ENCODE results near the gene TFB2M. TPM values are rescaled to one million over a fixed set of nuclear protein-coding genes. Genes with fewer than 3 reads are reported as not detected.

TFB2M gene
- total and polyA plus RNA-seq, 2 donors (not counting 1 experiment from before 2014, with no cell fraction given) = 8.8 to 11.6 TPM

DNA sequence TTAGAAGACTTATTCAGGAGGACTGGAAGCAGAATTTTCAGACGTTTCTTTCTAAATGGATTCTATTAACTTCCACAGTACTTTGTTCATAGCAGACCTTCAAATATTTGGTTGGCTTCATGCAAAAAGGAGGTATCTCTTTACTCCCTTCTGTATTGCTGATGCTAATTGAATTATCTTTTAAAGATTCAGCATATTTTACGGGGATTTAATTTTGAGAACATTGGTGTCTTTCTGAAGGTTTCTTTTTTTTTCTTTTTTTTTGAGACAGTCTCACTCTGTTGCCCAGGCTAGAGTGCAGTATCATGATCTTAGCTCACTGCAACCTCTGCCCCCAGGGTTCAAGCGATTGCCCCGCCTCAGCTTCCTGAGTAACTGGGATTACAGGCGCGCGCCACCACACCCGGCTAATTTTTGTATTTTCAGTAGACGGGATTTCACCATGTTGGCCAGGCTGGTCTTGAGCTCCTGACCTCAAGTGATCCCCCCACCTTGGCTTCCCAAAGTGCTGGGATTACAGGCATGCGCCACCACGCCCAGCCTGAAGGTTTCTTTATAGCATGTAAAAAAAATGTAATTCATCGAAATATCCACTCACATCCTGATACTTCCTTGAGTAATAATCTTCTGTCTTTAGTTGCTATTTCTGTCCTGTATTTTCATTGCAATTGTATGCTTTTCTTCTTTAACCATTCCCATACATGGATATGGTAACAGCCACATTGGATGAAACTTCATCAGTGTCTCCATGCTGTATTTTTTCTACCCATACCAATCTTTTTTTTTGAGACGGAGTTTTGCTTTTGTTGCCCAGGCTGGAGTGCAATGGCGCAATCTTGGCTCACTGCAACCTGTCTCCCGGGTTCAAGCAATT is 14.7 kb upstream of the TFB2M start:
- CTCF ChIA-PET = interaction anchor here (1.7 kb wide), 1 partner anchor 83 kb away, joined by 4 read pairs; no protein-coding TSS in a partner anchor
- Histone ChIP-seq H3K27ac (ENCODE audit: low read length in 2 of 2) (peak overlapping the region in 1 of 2 donors; percentile 71), H3K79me2 (ENCODE audit: control insufficient read depth, insufficient read depth, low read length) (peaks cover 98% of the 10 kb centered on the region), H4K20me1 (ENCODE audit: control insufficient read depth, insufficient read depth, low read length, poor library complexity, severe bottlenecking) (peaks cover 57% of the 10 kb centered on the region), H3K9me3 (ENCODE audit: control extremely low read depth in 1 of 3, control insufficient read depth in 2 of 3, insufficient read depth in 1 of 3, low read length in 2 of 3) (no peaks in the 10 kb centered on the region), H2AFZ (ENCODE audit: insufficient read depth, low read depth, low read length, poor library complexity, severe bottlenecking) (no peak overlapping the region), H3K36me3 (replicated peaks in 1 of 2; ENCODE audit: control extremely low read depth in 1 of 2, control insufficient read depth in 1 of 2, extremely low read depth in 1 of 2, insufficient read depth in 2 of 2, low read length in 1 of 2) (peaks cover 0 to 12% of the 10 kb centered on the region in 2 experiments), H3K4me3 (ENCODE audit: control extremely low read depth in 1 of 5, extremely low read depth in 1 of 5, insufficient read depth in 1 of 5, low read depth in 2 of 5, low read length in 4 of 5) (no peak overlapping the region), H3K4me2 (replicated peaks; ENCODE audit: low read depth, low read length, poor library complexity, severe bottlenecking) (peak overlapping the region; percentile 40), H3K27me3 (replicated peaks in 1 of 4; ENCODE audit: control extremely low read depth in 1 of 4, control insufficient read depth in 3 of 4, insufficient read depth in 4 of 4, low read length in 3 of 4) (no peaks in the 10 kb centered on the region), H3K9ac (ENCODE audit: low read length) (no peak overlapping the region), H3K4me1 (ENCODE audit: control insufficient read depth in 2 of 2, insufficient read depth in 2 of 2, low read length in 2 of 2) (peaks cover 34 to 40% of the 10 kb centered on the region in 2 donors)
- ATAC-seq (ENCODE audit: low read depth) = no peak
- POLR2A ChIA-PET = no interaction called here
- DNase-seq = no peak
- Mint-ChIP-seq H3K9me3 (ENCODE audit: insufficient read depth) (no peaks in the 10 kb centered on the region), H3K27ac (no peak overlapping the region), H3K27me3 (no peaks in the 10 kb centered on the region), H3K4me1 (peaks cover 48% of the 10 kb centered on the region), H3K4me3 (no peak overlapping the region)
- TF ChIP-seq EZH2 (IDR thresholded peaks at IDR 0.05; ENCODE audit: borderline replicate concordance, insufficient read depth, low read depth, low read length, poor library complexity, severe bottlenecking) = no peak
- TF ChIP-seq, protein P1, sequence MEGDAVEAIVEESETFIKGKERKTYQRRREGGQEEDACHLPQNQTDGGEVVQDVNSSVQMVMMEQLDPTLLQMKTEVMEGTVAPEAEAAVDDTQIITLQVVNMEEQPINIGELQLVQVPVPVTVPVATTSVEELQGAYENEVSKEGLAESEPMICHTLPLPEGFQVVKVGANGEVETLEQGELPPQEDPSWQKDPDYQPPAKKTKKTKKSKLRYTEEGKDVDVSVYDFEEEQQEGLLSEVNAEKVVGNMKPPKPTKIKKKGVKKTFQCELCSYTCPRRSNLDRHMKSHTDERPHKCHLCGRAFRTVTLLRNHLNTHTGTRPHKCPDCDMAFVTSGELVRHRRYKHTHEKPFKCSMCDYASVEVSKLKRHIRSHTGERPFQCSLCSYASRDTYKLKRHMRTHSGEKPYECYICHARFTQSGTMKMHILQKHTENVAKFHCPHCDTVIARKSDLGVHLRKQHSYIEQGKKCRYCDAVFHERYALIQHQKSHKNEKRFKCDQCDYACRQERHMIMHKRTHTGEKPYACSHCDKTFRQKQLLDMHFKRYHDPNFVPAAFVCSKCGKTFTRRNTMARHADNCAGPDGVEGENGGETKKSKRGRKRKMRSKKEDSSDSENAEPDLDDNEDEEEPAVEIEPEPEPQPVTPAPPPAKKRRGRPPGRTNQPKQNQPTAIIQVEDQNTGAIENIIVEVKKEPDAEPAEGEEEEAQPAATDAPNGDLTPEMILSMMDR (IDR thresholded peaks at IDR 0.05) = no peak
- intact Hi-C loops (cut with micrococcal nuclease) = no loop called here
- WGBS (ENCODE audit: insufficient coverage) = 99% methylated on average over 10 of the region's 15 CpGs

DNA sequence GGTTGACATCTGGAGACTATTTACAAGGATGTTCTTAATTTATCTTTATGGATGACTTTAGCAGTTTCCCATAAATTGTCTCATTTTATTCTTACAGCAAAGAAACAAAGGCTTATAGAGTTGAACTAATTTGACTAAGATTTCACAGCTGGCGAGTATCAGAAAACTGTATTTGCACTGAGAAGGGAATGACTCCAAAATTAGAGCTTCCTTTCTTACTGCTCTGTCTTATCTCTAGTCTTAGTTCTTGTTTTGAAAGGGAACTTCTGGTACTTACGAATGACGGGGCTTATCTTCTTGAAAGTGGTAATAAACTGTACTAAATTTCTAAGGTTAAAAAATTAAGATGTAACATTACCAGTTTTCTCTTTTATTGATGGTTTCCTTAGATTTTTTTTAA is 13.8 kb upstream of the TFB2M start:
- TF ChIP-seq EZH2 (IDR thresholded peaks at IDR 0.05; ENCODE audit: borderline replicate concordance, insufficient read depth, low read depth, low read length, poor library complexity, severe bottlenecking) = no peak
- TF ChIP-seq, protein P1 (IDR thresholded peaks at IDR 0.05) = no peak
- DNase-seq (peak; percentile 31), ATAC-seq (ENCODE audit: low read depth) (peak; percentile 60)
- Histone ChIP-seq H3K4me2 (replicated peaks; ENCODE audit: low read depth, low read length, poor library complexity, severe bottlenecking) (peak overlapping the region; percentile 40), H3K27me3 (replicated peaks in 1 of 4; ENCODE audit: control extremely low read depth in 1 of 4, control insufficient read depth in 3 of 4, insufficient read depth in 4 of 4, low read length in 3 of 4) (no peaks in the 10 kb centered on the region), H3K4me3 (ENCODE audit: control extremely low read depth in 1 of 5, extremely low read depth in 1 of 5, insufficient read depth in 1 of 5, low read depth in 2 of 5, low read length in 4 of 5) (no peak overlapping the region), H3K36me3 (replicated peaks in 1 of 2; ENCODE audit: control extremely low read depth in 1 of 2, control insufficient read depth in 1 of 2, extremely low read depth in 1 of 2, insufficient read depth in 2 of 2, low read length in 1 of 2) (peaks cover 0 to 11% of the 10 kb centered on the region in 2 experiments), H3K27ac (ENCODE audit: low read length in 2 of 2) (peak overlapping the region in 1 of 2 donors; percentile 71), H3K4me1 (ENCODE audit: control insufficient read depth in 2 of 2, insufficient read depth in 2 of 2, low read length in 2 of 2) (peaks cover 34 to 40% of the 10 kb centered on the region in 2 donors), H3K79me2 (ENCODE audit: control insufficient read depth, insufficient read depth, low read length) (peaks cover 98% of the 10 kb centered on the region), H3K9ac (ENCODE audit: low read length) (peak overlapping the region; percentile 5), H2AFZ (ENCODE audit: insufficient read depth, low read depth, low read length, poor library complexity, severe bottlenecking) (no peak overlapping the region), H3K9me3 (ENCODE audit: control extremely low read depth in 1 of 3, control insufficient read depth in 2 of 3, insufficient read depth in 1 of 3, low read length in 2 of 3) (no peaks in the 10 kb centered on the region), H4K20me1 (ENCODE audit: control insufficient read depth, insufficient read depth, low read length, poor library complexity, severe bottlenecking) (peaks cover 53% of the 10 kb centered on the region)
- peaks cover 54% of the 10 kb centered on the region for H3K4me1 Mint-ChIP-seq
- peak overlapping the region; percentile 2 for H3K4me3 Mint-ChIP-seq
- ChIA-PET POLR2A (interaction anchor here (0.5 kb wide), 1 partner anchor 1945 kb away, joined by 3 read pairs; no protein-coding TSS in a partner anchor), CTCF (interaction anchor here (0.6 to 1.7 kb wide), 2 partner anchors 82 to 118 kb away, joined by 3 to 4 read pairs; no protein-coding TSS in a partner anchor)
- no CpG with 5 or more reads among the region's 3 CpGs for WGBS (ENCODE audit: insufficient coverage)
- no peaks in the 10 kb centered on the region for H3K9me3 Mint-ChIP-seq (ENCODE audit: insufficient read depth)
- intact Hi-C loops (cut with micrococcal nuclease) = loop anchor here (10.0 kb wide), 1 partner anchor 75 kb away; no protein-coding TSS in a partner anchor
- no peaks in the 10 kb centered on the region for H3K27me3 Mint-ChIP-seq
- H3K27ac Mint-ChIP-seq = peak overlapping the region; percentile 8

Data from B cell (primary cell).